K562 treated with DMSO at 1 percent for 24 hours (cell line): ENCODE data around the gene ANKK1. TPM values are rescaled to one million over a fixed set of nuclear protein-coding genes. Genes with fewer than 3 reads are reported as not detected.

Experiments
- total RNA-seq: library from RNA; unstranded; fragments of 300-600 nt; gene quantifications from 2 replicates; pipeline ENCODE4 v1.2.3, GENCODE V29; 2022; ENCODE audit warnings: low read depth; ENCODE audit not compliant: insufficient read depth

Gene ANKK1, protein sequence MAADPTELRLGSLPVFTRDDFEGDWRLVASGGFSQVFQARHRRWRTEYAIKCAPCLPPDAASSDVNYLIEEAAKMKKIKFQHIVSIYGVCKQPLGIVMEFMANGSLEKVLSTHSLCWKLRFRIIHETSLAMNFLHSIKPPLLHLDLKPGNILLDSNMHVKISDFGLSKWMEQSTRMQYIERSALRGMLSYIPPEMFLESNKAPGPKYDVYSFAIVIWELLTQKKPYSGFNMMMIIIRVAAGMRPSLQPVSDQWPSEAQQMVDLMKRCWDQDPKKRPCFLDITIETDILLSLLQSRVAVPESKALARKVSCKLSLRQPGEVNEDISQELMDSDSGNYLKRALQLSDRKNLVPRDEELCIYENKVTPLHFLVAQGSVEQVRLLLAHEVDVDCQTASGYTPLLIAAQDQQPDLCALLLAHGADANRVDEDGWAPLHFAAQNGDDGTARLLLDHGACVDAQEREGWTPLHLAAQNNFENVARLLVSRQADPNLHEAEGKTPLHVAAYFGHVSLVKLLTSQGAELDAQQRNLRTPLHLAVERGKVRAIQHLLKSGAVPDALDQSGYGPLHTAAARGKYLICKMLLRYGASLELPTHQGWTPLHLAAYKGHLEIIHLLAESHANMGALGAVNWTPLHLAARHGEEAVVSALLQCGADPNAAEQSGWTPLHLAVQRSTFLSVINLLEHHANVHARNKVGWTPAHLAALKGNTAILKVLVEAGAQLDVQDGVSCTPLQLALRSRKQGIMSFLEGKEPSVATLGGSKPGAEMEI
- total RNA-seq: not detected in 2 replicates

DNA sequence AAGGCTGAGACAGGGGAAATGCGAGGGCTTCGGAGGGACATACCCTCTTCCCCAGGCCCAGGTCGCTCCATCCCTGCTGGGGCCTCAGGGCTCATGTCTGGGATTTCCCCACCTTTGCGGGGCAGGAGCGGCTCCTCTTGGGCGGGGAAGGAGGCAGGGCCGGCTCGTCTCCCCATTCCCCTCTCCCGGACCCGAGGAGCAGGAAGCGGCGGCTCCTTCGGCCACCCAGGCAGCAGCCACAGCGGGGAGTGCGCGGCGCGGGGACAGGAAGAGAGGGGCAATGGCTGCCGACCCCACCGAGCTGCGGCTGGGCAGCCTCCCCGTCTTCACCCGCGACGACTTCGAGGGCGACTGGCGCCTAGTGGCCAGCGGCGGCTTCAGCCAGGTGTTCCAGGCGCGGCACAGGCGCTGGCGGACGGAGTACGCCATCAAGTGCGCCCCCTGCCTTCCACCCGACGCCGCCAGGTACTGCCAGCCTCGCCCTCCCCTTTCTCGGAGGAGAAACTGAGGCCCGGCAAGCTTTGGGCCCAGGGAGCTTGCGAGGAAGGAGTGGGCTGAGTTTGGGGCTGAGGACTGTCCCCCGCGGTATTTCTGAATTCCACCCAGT, at the start of gene ANKK1:
Gene ANKK1 (plus strand): TSS at position 175 of the 607 bp plus-strand sequence. CDS start 106 bp downstream, at position 281.

Other genes with a start within 250 kb of the ANKK1 start
- gene TTC12, start 73.2 kb upstream of the ANKK1 start, total RNA-seq: 5.2 and 6.8 TPM in 2 replicates
- not detected in 2 replicates for gene DRD2, start 87.6 kb downstream of the ANKK1 start, total RNA-seq